ENCODE data around the gene PPP1R27. TPM values are rescaled to one million over a fixed set of nuclear protein-coding genes. Genes with fewer than 3 reads are reported as not detected.

PPP1R27 gene
- total and polyA plus RNA-seq, 9 of the 15 experiments (the other 6 are each of a cell fraction or from before 2014, with no cell fraction given), result 0.29 to 6.9 (median 1.5) TPM; not detected in 2

- TF ChIP-seq ZBTB40 (IDR thresholded peaks at IDR 0.05) (peak; percentile 63), ZBTB40 (CRISPR knock-in tag; IDR thresholded peaks at IDR 0.05) (no peak), SMAD2 (IDR thresholded peaks at IDR 0.05; ENCODE audit: low read depth, low read length) (no peak), POLR2G (IDR thresholded peaks at IDR 0.05; ENCODE audit: low read depth, low read length) (peak; percentile 55; the same call in 1 of the 2 replicates), WHSC1 (IDR thresholded peaks at IDR 0.05; ENCODE audit: low read length) (no peak), GMEB1 (CRISPR knock-in tag; IDR thresholded peaks at IDR 0.05) (no peak), SIN3A (IDR thresholded peaks at IDR 0.05; ENCODE audit: borderline replicate concordance in 2 of 2, control insufficient read depth in 1 of 2, low read depth in 2 of 2, low read length in 2 of 2) (peak; percentile 52 to 71; a peak in 2 of 4 replicates), NFRKB (IDR thresholded peaks at IDR 0.05; ENCODE audit: low read depth) (peak; percentile 88), E2F1 (CRISPR knock-in tag; IDR thresholded peaks at IDR 0.05) (peak; percentile 54), ZNF165 (CRISPR knock-in tag; IDR thresholded peaks at IDR 0.05; ENCODE audit: borderline replicate concordance) (no peak), BCLAF1 (IDR thresholded peaks at IDR 0.05; ENCODE audit: borderline replicate concordance in 1 of 2, control insufficient read depth in 1 of 2, low read depth in 2 of 2, low read length in 1 of 2) (no peak)
These were observed 13.1 kb downstream of the PPP1R27 start (continued) for GRCh38 chr17:81821603-81822311.
